Stimulated activated CD4-positive, alpha-beta T cell treated with anti-CD3 and anti-CD28 coated beads, Interleukin-1b, Interleukin-23, amount 100 ng/mL, for 24 hours (primary cell): ENCODE measurements around the gene PRR19.

Experiments
- DNase-seq, 4 experiments: peaks; one replicate each; pipeline ENCODE4 v3.0.0-alpha.2; 2020; ENCODE audit warnings: low read depth in 4 of 4, low spot score in 1 of 4

The PRR19 gene

GRCh38 chr19:42283188-42284065 lies 18.5 kb upstream of the PRR19 start:
- peak; percentile 87 to 95 (median 92) for DNase-seq

- peak in 2 of 4 experiments; percentile 72 to 81 for DNase-seq
Observed at GRCh38 chr19:42284066-42284501, 17.8 kb upstream of the PRR19 start.

GRCh38 chr19:42284591-42285341 lies 17.2 kb upstream of the PRR19 start:
- DNase-seq, result no peak

GRCh38 chr19:42285541-42285941 lies 16.4 kb upstream of the PRR19 start:
- DNase-seq, result no peak

- no peak for DNase-seq
Observed at GRCh38 chr19:42285988-42286348, 16.0 kb upstream of the PRR19 start.

GRCh38 chr19:42286349-42287016 lies 15.4 kb upstream of the PRR19 start:
- no peak for DNase-seq

GRCh38 chr19:42287017-42287826 lies 14.7 kb upstream of the PRR19 start:
- no peak for DNase-seq

GRCh38 chr19:42287827-42288107 lies 14.2 kb upstream of the PRR19 start:
- DNase-seq, result no peak

GRCh38 chr19:42288387-42288786 lies 13.5 kb upstream of the PRR19 start:
- no peak for DNase-seq

GRCh38 chr19:42288881-42289555 lies 12.9 kb upstream of the PRR19 start:
- no peak for DNase-seq

GRCh38 chr19:42289556-42290041 lies 12.3 kb upstream of the PRR19 start:
- no peak for DNase-seq

- no peak for DNase-seq
Observed at GRCh38 chr19:42290136-42290522, 11.8 kb upstream of the PRR19 start.

GRCh38 chr19:42290523-42291434 lies 11.2 kb upstream of the PRR19 start:
- DNase-seq, result no peak

- no peak for DNase-seq
Observed at GRCh38 chr19:42291435-42291810, 10.5 kb upstream of the PRR19 start.

GRCh38 chr19:42292042-42292960 lies 9.6 kb upstream of the PRR19 start:
- no peak for DNase-seq

GRCh38 chr19:42292963-42293362 lies 9.0 kb upstream of the PRR19 start:
- DNase-seq, result no peak

- DNase-seq, result no peak
Observed at GRCh38 chr19:42293540-42293939, 8.4 kb upstream of the PRR19 start.

GRCh38 chr19:42293948-42294347 lies 8.0 kb upstream of the PRR19 start:
- DNase-seq, result no peak
